VCaP (cell line): ENCODE data around the gene ATOSA.

Experiments used
- H3K27ac ChIP-seq: fragments of 450-650 bp; 2 replicates; pipeline ENCODE4 v1.5.1; 2017
- TF ChIP-seq, protein P1 (sequence below): fragments of 450-650 bp; conservative IDR thresholded peaks from 2 replicates; pipeline ENCODE4 v1.5.1; 2017; ENCODE audit warnings: mild to moderate bottlenecking, moderate library complexity

ATOSA gene

DNA sequence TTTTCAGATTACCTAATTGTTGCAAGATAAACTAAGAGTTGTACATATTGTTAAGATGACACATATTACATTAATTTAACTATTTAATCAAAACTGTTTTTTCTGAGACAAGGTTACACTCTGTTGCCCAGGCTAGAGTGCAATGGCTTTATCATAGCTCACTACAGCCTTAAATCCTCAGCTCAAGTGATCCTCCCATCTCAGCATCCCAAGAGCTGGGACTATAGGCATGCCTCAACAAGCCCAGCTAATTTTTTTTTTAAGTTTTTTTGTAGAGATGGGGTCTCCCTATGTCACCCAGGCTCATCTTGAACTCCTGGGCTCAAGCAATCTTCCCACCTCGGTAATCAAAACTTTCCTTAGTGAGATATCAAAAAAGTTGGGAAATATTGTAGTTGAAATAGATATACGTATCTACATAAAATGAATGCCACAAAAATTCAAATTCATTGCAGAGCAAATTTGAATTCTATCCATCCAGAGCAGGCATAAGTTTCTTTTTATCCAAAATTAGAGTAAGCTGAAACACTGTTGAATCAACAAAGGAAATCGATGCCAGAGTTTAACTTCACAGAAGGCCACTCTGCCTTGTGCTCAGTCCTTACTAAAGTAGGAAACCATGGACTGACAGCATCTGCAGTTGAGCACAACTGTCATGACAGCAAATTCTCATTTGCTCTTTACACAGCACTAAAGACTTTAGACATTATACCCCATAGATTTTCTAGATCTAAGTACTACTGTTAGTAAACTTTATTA lies 15.5 kb downstream of the ATOSA start:
- TF ChIP-seq, protein P1, sequence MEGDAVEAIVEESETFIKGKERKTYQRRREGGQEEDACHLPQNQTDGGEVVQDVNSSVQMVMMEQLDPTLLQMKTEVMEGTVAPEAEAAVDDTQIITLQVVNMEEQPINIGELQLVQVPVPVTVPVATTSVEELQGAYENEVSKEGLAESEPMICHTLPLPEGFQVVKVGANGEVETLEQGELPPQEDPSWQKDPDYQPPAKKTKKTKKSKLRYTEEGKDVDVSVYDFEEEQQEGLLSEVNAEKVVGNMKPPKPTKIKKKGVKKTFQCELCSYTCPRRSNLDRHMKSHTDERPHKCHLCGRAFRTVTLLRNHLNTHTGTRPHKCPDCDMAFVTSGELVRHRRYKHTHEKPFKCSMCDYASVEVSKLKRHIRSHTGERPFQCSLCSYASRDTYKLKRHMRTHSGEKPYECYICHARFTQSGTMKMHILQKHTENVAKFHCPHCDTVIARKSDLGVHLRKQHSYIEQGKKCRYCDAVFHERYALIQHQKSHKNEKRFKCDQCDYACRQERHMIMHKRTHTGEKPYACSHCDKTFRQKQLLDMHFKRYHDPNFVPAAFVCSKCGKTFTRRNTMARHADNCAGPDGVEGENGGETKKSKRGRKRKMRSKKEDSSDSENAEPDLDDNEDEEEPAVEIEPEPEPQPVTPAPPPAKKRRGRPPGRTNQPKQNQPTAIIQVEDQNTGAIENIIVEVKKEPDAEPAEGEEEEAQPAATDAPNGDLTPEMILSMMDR = no peak
- no peak overlapping the region for H3K27ac ChIP-seq

DNA sequence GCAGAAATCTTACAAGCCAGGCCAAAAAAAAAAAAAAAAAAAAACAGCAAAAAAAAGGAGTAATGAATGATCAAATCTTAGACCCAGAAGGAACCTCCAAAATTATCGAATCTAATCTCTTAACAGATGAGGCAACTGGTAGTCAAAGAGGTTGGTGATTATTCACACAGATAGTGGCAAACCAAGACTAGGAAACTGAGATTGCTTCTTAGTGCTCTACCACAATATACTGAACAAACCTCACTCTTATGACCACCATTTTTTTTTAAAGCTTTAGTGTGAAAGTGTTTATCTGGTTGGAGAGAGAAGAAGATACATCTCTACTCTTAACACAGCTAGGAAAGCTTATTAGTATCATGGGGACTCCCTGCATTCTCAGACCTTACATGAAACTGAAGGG lies 17.3 kb downstream of the ATOSA start:
- TF ChIP-seq, protein P1 = no peak
- H3K27ac ChIP-seq = no peak overlapping the region

DNA sequence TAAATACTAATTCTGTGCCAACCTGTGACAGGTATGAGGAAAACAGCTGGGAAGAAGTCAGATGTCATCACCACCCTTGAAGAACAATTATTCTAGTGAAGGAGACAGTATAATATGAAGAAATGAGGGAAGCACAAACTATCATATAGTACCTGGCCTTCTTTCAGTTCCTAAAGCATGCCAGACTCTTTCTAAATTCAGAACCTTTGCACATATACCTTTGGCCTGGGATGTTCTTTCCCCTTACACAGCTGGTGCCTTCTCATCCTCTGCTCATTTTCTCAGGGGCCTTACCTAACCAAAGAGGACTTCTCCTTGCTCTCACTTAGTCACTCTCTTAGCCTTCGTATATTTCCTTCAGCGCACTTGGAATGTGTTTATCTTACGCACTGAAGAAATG lies 19.0 kb downstream of the ATOSA start:
- TF ChIP-seq, protein P1 = no peak
- H3K27ac ChIP-seq = no peak overlapping the region

DNA sequence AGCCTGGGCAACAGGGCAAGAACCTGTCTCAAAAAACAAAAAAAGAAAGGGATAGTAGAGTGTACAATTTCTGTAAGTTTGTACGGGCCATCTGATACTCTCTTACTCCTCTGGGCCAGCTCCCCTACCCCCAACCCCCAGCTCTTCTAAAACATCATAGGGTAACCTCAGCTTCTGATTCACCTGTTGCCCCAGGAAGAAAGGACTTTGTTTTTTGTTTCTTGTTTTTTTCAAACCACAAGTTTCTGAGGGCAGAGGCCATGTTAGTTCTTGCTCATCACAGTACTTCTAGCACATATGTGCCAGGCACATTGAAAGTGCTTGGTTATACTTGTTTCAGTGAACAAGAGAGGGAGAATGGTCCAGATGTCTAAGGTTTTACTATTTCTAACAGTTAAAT lies 20.2 kb downstream of the ATOSA start:
- TF ChIP-seq, protein P1 = no peak
- no peak overlapping the region for H3K27ac ChIP-seq

DNA sequence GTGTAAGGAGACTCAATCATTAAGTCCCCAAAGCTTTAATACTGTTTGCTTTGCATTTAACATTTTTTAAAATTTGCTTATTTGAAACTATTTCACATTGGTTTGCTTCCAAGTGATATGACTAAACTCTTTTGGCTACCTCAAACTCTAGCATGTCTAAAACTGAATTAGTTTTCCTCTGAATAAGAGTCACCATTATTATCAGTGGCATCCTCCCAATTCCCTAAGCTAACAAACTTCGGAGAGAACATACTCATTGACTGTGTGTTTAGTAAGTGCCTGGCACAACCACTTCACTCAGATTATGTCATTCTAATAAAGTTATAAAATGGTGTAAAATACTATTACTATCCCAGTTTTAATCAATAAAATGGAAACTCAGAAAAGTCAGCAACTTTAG lies 21.9 kb downstream of the ATOSA start:
- H3K27ac ChIP-seq = no peak overlapping the region
- TF ChIP-seq, protein P1 = no peak

DNA sequence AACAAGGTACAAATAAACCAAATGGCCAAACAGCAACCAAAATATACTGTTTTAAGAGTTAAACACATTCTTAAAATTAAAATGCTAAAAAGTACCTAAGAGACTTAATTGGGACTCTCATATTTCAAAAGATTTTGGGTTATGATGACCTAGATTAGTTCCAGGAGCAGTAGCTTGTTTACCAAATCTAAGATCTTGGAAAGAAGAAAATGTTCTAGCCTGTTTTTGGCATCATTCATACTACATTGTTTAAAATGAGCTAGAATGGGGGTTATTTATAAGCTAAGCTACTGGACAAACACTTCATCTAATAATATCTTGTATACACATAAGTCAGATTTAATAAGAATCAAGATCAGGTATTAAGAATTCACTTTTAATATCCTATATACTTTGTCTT lies 22.8 kb downstream of the ATOSA start:
- H3K27ac ChIP-seq = no peak overlapping the region
- TF ChIP-seq, protein P1 = no peak

DNA sequence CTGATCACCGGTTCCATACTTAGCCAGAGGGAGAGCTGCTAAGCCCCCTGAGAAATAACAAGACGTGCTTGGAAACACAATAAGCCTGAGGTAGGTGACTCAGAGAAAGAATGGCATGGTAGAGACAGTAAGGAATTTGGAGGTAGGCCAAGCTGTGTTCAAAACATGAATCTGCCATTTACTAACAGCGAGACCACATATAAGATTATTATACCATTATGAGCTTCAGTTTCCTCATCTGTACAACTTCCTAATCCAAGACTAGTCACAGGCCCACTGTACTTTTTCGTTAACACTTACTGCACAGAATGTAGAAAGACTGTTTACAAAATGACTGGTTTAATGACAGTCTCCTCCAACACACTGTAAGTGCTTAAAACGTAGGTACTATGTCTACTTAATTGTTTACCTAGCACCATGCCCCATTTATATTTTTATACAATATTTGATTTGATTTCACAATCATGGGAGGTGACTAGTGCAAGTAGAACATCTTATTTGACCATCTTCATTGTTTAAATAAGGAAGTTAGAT lies 25.7 kb downstream of the ATOSA start:
- TF ChIP-seq, protein P1 = no peak
- peak overlapping the region; percentile 63 for H3K27ac ChIP-seq
